Measurements from ENCODE around the gene DLL3.
A peak's percentile ranks its signal among the peaks of the same experiment; 100 is the strongest.
"Not testable (repeated sequence)": the region's sequence is repeated elsewhere in the genome, so short reads cannot be mapped to it uniquely, and the experiment has no call there.

The DLL3 gene, protein sequence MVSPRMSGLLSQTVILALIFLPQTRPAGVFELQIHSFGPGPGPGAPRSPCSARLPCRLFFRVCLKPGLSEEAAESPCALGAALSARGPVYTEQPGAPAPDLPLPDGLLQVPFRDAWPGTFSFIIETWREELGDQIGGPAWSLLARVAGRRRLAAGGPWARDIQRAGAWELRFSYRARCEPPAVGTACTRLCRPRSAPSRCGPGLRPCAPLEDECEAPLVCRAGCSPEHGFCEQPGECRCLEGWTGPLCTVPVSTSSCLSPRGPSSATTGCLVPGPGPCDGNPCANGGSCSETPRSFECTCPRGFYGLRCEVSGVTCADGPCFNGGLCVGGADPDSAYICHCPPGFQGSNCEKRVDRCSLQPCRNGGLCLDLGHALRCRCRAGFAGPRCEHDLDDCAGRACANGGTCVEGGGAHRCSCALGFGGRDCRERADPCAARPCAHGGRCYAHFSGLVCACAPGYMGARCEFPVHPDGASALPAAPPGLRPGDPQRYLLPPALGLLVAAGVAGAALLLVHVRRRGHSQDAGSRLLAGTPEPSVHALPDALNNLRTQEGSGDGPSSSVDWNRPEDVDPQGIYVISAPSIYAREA

DNA sequence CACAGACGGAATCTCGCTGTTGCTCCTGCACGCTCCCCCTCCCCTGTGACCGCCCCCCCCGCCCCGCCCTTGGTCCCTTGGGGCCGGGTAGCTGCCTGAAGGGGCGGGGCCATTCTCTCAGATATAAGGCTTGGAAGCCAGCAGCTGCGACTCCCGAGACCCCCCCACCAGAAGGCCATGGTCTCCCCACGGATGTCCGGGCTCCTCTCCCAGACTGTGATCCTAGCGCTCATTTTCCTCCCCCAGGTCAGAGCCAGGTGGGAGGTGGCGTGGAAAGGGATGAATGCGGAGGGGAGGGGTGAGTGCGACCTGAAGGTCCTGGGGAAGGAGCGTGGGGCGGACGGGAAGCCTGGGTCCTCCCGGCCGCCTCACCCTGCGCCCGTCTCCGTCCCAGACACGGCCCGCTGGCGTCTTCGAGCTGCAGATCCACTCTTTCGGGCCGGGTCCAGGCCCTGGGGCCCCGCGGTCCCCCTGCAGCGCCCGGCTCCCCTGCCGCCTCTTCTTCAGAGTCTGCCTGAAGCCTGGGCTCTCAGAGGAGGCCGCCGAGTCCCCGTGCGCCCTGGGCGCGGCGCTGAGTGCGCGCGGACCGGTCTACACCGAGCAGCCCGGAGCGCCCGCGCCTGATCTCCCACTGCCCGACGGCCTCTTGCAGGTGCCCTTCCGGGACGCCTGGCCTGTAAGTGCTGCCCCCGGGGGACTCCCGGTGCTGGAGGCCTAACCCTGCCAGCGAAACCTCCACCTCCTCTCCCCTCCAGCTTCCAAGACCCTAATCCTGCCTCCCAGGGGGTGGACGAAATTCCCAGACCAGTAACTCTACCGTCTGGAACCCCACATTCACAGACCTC is at the start of gene DLL3:
TSS of gene DLL3 (plus strand) at position 150 of the 845 bp plus-strand sequence. CDS start at position 178, 28 bp downstream.
- DNase-seq = no peak

DNA sequence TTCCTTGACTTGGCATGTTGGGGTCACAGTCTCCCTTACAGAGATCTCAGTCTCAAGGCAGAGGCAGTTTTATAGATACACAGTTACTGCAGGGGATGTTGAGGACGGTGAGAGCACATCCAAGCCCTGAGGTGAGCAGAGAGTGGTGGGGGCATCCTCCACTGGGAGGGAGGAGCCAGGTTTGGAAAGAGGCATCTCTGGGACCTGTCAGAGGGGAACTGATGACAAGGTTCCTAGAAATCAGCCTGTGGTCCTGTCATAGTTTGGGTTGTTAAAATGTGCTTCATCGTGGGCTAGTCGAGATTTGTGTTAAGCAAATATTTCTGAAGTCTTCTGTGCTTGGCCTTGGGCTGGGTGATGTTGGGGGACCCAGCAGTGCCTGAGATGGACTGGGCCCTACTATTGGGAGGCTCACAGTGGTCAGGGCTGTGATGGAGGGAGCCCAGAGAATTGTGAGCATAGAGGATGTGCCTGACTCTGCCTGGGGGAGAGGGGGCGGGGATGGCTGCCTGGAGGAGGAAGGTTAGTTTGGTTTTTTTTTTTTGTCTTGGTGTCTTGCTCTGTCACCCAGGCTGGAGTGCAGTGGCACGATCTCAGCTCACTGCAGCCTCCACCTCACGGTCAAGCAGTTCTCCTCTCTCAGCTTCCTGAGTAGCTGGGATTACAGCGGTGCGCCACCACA is 49.5 kb upstream of the DLL3 start:
- DNase-seq = peak; percentile 11

DNA sequence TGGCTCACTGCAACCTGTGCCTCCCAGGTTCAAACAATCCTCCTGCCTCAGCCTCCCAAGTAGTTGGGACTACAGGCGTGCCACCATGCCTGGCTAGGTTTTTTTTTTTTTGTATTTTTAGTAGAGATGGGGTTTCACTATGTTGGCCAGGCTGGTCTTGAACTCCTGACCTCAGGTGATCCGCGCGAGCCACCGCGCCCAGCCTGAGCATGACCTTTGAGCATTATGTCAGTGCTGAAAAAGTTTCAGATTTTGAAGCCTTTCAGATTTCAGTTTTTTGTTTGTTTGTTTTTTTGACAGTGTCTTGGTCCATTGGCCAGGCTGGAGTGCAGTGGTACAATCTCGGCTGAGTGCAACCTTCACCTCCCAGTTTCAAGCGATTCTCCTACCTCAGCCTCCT is 47.5 kb upstream of the DLL3 start:
- not testable (repeated sequence) for DNase-seq

DNA sequence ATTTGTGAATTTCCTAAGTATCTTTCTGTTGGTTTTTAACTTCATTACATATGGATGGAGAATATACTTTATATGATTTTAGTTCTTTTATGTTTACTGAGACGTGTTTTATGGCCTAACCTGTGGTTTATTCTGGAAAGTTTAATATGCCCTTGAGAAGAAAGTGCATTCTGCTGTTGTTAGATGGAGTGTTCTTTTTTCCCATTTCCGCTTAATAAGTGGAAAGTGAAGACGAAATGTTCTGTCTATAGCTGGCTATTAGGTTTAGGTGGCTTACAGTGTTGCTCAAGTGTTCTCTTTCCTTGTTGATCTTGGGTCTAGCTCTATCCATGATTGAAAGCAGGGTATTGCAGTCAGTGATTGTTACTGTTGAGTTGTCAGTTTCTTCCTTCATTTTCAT is 35.3 kb upstream of the DLL3 start:
- DNase-seq = no peak

DNA sequence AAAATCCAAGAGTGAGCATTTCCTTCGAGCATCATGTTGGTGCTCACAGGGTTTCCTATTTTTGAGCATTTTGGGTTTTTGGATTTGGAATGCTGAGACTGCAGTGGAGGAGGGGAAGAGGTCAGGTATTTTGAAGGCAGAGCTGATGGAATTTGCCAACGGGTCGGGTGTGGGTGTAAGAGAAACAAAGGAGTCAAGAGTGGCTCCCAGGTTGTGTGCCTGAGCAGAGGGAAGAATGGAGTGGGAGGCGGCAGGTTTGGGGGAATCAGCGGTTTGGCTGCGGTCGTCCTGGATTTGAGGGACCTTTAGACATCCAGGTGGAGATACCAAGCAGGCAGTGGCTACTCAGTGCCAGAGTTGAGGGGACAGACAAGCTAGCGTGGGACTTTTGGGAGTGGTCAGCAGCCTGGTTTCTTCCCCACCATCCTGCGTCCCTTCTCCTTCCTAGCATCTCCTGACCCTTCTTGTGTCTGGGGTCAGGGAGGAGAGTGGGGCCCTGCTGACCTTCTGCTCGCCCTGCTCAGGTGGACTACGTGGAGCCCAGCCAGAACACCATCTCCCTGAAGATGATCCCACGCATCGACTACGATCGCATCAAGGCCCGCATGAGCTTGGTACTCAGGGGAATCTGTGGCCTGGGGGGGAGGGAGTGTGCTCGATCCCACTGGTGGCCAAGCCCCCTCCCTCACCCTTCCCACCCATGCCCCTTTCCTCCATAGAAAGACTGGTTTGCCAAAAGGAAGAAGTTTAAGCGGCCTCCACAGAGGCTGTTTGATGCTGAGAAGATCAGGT is 32.6 kb upstream of the DLL3 start:
- DNase-seq = no peak

DNA sequence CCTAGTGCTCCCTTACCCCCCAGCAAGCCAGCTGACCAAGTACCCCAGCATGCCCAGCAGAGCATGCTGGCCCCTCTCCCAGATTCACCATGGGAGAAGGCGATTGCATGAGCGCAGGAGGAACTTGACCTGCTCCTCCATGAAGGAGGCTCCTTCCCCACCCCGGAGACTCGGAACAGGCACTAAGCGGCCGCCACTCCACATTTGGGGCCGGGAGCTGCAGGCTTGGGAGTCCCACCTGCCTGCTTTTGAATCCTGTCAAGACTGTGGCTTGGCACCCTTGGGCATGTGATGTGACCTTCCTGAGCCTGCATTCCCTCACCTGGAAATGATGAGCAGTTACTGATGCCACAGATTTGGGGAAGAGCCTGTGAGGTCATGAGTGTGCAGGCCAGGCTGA is 30.8 kb upstream of the DLL3 start:
- no peak for DNase-seq

DNA sequence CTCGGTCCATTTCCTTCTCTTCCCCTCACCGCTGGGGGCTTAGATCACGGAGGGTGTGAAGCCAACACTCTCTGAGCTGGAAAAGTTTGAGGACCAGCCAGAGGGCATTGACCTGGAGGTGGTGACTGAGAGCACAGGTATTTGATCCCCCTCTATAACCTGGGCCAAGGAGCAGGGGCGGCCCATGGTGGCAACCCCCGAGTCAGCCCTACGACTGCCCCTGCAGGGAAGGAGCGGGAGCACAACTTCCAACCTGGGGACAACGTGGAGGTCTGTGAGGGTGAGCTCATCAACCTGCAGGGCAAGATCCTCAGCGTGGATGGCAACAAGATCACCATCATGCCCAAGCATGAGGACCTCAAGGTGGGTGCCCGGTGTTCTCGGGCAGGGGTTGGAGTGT is 29.7 kb upstream of the DLL3 start:
- DNase-seq = no peak

DNA sequence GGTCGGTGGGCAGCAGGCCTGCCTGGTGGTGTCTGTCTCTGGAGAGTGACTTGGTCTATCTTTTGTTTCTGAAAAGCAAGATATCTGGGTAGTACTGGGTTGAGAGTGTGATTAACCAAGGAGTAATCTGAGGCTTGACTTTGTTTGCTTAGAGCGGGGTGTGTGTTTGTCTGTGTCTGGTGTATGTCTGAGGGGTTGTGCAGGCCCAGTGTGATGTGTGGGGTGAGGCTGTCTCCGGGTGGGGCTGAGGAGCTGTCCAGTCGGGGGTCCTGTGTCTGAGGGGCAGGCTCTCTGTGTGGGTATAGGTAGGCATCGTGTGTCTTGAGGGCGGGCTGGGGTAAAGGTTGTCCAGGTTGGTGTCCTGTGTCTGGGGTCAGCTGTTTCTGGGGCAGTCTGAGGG is 29.2 kb upstream of the DLL3 start:
- DNase-seq = no peak

DNA sequence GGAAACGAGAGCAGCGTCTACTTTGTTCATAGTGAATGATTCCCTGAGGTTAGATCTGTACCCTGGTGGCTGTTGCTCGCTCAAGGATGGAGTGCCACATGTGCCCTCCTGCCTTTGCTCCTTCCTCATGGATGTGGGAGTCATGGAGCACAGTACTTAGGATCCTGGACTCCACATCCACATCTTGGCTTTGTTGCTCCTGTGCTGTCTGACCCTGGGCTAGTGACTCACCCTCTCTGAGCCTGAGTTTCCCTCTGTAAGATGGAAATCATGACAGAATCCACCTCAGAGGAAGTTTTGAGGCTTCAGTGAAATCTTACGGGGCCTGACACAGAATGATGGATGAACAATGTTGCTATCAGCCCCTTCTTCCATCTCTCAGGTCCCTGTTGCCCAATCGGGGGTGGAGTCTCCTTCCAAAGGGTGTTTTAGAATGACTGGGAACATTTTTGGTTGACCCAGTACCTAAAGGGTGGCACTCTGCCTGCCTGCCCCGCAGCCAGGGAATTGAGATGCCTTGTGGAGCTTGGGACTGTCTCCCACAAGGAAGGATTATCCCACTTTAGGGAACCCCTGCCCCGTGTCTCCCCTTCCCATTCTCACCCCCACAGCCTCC is 27.9 kb upstream of the DLL3 start:
- DNase-seq = no peak

DNA sequence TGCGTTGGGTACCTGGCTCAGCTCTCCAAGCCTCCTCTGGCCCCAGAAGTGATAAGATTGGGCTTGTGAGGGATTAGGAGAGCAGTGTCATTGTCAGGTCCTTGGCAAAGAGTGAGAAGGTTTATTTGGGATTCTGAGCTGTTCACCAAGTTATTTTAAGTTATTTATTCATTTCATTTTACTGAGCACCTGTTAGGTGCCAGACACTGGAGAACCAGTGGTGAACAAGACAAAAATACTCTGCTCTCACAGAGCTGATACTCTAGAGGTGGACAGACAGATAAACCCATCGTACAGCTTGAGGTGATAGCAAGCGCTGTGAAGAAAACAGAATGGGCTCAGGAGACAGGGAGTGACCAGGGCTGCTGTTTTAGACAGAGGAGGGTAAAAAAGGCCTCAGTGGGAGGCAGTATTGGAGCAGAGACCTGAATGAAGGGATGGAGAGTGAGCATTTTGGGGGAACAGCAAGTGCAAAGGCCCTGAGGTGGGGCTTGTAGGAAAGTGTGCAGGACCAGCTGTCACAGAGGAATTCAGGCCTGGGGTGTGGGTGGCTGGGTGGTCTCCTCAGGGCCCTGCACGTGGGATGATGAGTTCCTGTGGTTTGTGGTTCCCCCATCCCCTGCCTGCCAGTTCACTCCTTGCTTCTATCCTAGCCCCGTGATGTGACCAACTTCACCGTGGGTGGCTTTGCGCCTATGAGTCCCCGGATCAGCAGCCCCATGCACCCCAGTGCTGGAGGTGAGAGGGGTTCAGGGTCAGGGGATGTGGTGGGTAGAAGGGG is 26.8 kb upstream of the DLL3 start:
- DNase-seq = no peak

DNA sequence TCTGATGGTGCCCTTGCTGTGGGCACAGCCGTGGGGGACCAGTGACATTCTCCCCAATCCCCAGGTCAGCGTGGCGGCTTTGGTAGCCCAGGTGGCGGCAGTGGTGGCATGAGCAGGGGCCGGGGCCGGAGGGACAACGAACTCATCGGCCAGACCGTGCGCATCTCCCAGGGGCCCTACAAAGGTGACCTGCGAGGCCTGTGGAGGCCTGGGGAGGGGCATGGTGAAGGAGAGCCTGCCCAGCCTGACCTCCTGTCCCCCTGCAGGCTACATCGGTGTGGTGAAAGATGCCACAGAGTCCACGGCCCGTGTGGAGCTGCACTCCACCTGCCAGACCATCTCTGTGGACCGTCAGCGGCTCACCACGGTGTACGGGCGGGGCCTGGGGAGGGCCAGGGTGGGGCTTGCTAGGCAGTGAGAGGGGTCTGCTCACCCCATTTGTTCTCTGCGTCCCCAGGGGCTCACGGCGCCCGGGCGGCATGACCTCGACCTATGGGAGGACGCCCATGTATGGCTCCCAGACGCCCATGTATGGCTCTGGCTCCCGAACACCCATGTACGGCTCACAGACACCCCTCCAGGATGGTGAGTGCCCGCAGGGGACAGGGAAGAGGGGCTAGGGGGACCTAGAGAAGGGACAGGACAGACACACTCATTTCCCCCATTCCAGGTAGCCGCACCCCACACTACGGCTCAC is 25.9 kb upstream of the DLL3 start:
- no peak for DNase-seq

DNA sequence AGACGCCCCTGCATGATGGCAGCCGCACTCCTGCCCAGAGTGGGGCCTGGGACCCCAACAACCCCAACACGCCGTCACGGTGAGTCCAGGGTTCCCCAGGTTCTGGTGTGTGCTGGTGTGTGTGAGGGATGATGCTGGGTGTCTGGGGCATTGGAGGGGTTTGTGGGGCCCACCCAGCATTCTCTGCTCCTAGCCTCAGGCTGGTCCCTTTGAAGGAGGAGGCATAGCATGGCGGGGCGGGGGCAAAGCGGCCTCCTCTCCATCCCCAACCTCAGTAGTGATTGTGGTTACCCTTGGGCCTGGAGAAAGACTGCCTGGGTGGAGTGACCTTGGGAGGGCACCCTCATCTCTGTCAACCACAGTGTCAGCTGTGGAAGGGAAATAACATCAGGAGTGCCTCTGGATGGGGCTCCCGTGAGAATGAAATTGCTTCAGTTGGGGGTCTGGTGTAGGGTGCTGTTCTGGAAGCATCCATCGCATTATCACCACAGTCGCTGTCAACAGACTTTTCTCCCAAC is 25.2 kb upstream of the DLL3 start:
- no peak for DNase-seq

DNA sequence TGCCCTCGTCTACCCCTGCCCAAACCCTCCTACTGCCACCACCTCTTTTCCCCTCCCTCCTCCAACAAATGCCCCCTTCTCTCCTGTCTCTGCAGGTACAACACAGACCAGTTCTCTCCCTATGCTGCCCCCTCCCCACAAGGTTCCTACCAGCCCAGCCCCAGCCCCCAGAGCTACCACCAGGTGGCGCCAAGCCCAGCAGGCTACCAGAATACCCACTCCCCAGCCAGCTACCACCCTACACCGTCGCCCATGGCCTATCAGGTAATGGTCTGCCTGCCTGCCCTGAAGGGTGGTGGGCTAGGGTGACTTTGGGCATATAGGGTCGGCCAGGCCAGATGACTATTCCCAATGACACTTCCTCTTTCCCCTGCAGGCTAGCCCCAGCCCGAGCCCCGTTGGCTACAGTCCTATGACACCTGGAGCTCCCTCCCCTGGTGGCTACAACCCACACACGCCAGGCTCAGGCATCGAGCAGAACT is 24.6 kb upstream of the DLL3 start:
- DNase-seq = peak; percentile 74

DNA sequence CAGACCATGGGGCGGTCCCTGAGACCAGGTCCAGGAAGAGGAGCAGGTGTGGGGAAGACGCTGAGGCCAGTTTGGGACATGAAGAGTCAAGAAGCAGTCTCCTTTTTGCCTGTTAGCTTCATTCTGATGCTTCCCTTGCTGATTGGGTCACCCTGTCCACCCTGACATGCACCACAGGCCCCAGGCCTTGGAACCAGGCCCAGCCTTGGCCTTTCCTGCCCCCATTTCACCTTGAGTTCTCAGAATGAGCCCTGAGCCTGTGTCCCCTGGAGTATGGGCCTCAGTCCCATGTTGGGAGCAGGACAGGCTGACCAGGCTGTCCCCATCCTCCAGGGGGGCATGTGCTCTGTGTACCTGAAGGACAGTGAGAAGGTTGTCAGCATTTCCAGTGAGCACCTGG is 23.0 kb upstream of the DLL3 start:
- no peak for DNase-seq

DNA sequence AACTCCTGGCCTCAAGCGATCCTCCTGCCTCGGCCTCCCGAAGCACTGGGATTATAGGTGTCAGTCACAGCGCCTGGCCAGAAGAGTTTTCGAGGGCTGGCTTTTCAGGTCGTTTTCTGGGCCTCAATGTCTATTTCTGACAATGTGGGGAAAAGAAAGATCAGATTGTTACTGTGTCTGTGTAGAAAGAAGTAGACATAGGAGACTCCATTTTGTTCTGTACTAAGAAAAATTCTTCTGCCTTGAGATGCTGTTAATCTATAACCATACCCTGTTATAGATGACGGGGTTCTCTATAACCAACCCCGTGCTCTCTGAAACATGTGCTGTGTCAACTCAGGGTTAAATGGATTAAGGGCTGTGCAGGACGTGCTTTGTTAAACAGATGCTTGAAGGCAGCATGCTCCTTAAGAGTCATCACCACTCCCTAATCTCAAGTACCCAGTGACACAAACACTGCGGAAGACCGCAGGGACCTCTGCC is 19.4 kb upstream of the DLL3 start:
- DNase-seq = not testable (repeated sequence)

DNA sequence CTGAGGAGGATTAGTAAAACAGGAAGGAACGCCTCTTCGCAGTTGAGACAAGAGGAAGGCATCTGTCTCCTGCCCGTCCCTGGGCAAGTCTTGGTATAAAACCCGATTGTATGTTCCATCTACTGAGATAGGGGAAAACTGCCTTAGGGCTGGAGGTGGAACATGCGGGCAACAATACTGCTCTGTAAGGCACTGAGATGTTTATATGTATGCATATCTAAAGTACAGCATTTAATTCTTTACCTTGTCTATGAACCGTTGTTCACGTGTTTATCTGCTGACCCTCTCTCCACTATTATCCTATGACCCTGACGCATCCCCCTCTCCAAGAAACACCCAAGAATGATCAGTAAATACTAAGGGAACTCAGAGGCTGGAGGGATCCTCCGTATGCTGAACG is 18.8 kb upstream of the DLL3 start:
- DNase-seq = no peak

DNA sequence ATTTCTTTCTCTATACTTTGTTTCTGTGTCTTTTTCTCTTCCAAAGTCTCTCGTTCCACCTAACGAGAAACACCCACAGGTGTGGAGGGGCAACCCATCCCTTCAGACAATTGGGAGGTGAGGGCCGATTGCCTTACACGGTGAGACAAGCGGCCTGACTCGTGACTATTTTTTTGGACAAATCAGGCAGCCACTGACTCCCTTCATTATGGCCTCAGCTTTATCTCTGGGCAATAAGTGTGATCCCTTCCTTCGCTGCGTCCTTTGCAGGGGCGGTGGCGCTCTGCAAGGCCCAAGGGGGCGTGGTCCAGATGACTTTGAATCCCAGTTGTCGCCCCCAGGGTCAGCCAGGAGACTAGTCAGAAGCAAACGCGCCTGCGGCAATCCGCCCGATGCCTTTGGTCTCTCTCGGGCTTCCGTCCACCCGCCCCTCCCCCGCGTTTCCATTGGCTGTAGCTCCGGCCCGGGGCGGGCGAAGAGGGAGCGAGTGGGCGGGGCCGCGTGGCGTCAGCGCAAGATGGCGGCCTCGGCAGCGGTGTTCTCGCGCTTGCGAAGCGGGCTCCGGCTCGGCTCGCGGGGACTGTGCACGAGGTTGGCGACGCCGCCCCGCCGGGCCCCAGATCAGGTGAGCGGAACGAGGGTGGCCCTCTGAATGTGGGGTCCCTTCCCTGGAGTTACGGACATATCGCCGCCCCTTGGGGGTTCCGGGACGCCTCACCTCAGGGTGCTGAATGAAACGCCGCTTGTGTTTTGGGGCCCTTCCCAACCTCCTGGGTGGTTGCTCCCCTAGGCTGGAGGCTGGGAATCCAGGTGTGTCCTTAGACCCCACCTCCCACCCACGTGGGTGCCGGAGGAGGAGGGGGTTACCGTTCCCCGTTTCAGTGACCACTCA is 18.2 kb upstream of the DLL3 start, which contains the start of gene TIMM50:
TSS of gene TIMM50 (plus strand) at position 502 of the 892 bp plus-strand sequence. CDS start at position 518, 16 bp downstream.
- peak; percentile 99 for DNase-seq

DNA sequence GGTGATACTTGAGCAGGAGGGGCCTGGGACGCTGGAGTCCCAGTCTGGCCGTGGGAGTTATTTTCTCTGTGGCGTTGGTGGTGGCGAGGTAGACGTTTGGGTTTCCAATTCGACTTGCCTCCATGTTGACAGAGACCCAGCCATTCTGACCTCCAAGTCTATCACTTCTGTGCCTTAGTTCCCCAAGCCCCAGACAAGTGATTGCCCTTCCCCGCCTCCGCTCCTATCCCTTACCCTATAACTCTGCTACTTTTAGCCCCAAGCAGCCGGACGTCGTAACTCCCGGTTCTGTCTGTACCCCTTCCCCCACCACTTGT is 17.6 kb upstream of the DLL3 start:
- no peak for DNase-seq

DNA sequence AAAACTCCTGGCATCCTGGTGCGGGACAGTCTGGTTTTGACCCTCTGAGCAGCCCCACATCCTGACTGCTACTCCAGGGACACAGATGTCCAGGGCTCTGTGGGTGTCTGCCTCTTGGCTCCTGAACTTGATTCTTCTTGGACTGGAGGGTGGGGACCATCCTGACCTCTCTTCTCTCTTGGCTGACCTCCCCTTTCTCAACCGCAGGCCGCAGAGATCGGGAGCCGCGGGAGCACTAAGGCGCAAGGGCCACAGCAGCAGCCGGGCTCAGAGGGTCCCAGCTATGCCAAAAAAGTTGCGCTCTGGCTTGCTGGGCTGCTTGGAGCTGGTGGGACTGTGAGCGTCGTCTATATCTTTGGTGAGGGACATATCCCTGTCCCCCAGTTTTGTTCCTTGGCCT is 17.1 kb upstream of the DLL3 start:
- DNase-seq = no peak

Measured in activated CD4-positive, alpha-beta T cell treated with anti-CD3 and anti-CD28 coated beads, Interleukin-2, Interleukin-6, amounts not matched to agents 100 ng/mL and 50 ng/mL, durations not matched to agents 16 hours and 8 hours (primary cell).